Measurements from ENCODE around the gene IL20.

The IL20 gene

GRCh38 chr1:206854401-206855129, 10.9 kb upstream of the IL20 start:
- Histone ChIP-seq H3K9me3 (ENCODE audit: control insufficient read depth in 2 of 2, low read length in 2 of 2) (no peaks in the 10 kb centered on the region), H3K4me1 (ENCODE audit: control insufficient read depth in 2 of 2, insufficient read depth in 2 of 2, low read length in 2 of 2) (no peaks in the 10 kb centered on the region), H3K4me3 (ENCODE audit: low read length in 2 of 2) (no peak overlapping the region), H3K27ac (ENCODE audit: low read depth in 2 of 2, low read length in 2 of 2) (no peak overlapping the region), H3K9ac (ENCODE audit: low read depth in 1 of 2, low read length in 2 of 2) (no peak overlapping the region), H3K27me3 (ENCODE audit: control insufficient read depth in 2 of 2, insufficient read depth in 2 of 2, low read length in 2 of 2) (peaks cover 0 to 3% of the 10 kb centered on the region in 2 donors), H3K36me3 (ENCODE audit: control insufficient read depth in 2 of 2, insufficient read depth in 2 of 2, low read length in 2 of 2) (no peaks in the 10 kb centered on the region)

DNA sequence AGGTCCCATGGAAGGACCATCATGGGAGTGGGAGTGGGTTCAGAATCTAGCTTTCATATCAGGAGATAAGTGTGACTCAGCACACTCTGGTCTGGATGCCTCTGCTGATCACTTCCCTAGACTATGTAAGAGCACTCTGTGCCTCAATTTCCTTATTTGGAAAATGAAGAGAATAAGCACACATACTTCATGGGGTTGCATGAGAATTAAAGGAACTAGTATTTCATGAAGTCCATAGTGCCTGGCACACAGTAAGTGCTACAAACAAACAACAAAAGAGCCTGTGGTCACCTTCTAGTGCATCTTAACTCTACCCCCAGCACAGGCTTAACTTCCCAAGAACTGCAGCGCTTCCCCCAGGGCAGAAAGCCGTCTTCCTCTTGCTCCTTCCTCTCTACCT, 9.6 kb upstream of the IL20 start:
- Histone ChIP-seq H3K27ac (ENCODE audit: low read depth in 2 of 2, low read length in 2 of 2) (no peak overlapping the region), H3K9ac (ENCODE audit: low read depth in 1 of 2, low read length in 2 of 2) (no peak overlapping the region), H3K4me3 (ENCODE audit: low read length in 2 of 2) (no peak overlapping the region), H3K4me1 (ENCODE audit: control insufficient read depth in 2 of 2, insufficient read depth in 2 of 2, low read length in 2 of 2) (no peaks in the 10 kb centered on the region), H3K9me3 (ENCODE audit: control insufficient read depth in 2 of 2, low read length in 2 of 2) (no peaks in the 10 kb centered on the region), H3K36me3 (ENCODE audit: control insufficient read depth in 2 of 2, insufficient read depth in 2 of 2, low read length in 2 of 2) (no peaks in the 10 kb centered on the region), H3K27me3 (ENCODE audit: control insufficient read depth in 2 of 2, insufficient read depth in 2 of 2, low read length in 2 of 2) (peaks cover 0 to 3% of the 10 kb centered on the region in 2 donors)

DNA sequence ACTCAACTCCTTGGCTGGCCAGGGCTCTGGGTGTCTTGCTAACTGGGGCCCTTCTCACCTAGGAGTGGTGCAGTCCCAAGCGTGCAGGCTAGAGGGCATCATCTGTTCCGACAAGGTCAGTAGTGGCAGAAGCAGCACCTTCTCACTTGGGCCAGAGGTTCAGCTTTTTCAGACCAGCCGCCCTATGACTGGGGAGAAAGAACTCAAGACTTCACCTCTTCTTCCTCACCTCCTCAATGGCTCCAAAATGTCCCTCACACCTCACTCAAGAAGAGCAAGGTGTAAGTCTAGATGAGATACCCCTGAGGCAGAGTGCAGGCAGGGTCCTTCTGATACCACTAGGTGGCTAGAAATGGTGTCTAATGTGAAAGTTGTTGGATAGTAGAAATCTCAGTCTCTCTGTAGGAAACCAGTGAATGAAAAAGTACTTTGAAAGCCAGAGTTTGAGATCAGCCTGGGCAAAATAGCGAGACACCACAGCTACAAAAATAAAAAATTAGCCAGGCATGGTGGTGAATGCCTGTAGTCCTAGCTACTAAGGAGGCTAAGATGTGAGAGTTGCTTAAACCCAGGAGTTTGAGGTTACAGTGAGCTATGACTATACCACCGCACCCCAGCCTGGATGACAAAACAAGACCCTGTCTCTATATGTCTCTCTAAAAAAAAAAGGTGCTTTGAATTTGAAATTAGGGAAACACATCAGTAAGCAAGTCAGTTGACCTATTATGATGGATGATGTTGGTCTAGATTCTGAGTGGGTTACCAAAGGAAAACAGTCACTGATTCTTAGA, 8.6 kb upstream of the IL20 start:
- H3K9ac ChIP-seq (ENCODE audit: low read depth in 1 of 2, low read length in 2 of 2), result no peak overlapping the region
- H3K9me3 ChIP-seq (ENCODE audit: control insufficient read depth in 2 of 2, low read length in 2 of 2), result no peaks in the 10 kb centered on the region

DNA sequence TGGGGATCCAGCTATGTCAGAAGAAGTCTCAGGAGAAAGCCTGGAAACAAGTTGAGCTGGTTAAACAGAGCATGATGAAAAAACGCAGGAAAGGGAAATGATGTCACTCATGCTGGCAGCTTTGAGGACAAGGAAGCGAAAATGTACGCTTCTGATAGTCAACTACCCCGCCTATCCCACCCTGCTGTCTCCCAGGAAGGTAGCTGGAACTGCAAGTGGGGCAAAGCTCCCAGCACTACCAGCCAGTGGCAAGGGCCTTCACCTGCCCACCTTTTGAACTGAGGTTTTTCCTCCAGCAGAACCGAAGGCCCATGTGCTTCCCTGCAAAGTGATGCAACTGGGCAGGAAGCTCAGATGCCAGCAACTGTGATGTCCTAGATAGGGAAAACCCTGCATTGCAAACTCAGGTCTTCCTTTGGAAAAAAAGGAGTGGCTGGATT, 6.3 kb upstream of the IL20 start:
- Histone ChIP-seq H3K4me1 (ENCODE audit: control insufficient read depth in 2 of 2, insufficient read depth in 2 of 2, low read length in 2 of 2) (no peaks in the 10 kb centered on the region), H3K27me3 (ENCODE audit: control insufficient read depth in 2 of 2, insufficient read depth in 2 of 2, low read length in 2 of 2) (peaks cover 5 to 6% of the 10 kb centered on the region in 2 donors), H3K4me3 (ENCODE audit: low read length in 2 of 2) (no peak overlapping the region), H3K36me3 (ENCODE audit: control insufficient read depth in 2 of 2, insufficient read depth in 2 of 2, low read length in 2 of 2) (no peaks in the 10 kb centered on the region), H3K27ac (ENCODE audit: low read depth in 2 of 2, low read length in 2 of 2) (no peak overlapping the region), H3K9ac (ENCODE audit: low read depth in 1 of 2, low read length in 2 of 2) (no peak overlapping the region), H3K9me3 (ENCODE audit: control insufficient read depth in 2 of 2, low read length in 2 of 2) (no peaks in the 10 kb centered on the region)

More for the DNA sequence above, 8.6 kb upstream of the IL20 start:
- Histone ChIP-seq H3K4me1 (ENCODE audit: control insufficient read depth in 2 of 2, insufficient read depth in 2 of 2, low read length in 2 of 2) (no peaks in the 10 kb centered on the region), H3K27me3 (ENCODE audit: control insufficient read depth in 2 of 2, insufficient read depth in 2 of 2, low read length in 2 of 2) (peaks cover 3 to 4% of the 10 kb centered on the region in 2 donors), H3K4me3 (ENCODE audit: low read length in 2 of 2) (no peak overlapping the region), H3K27ac (ENCODE audit: low read depth in 2 of 2, low read length in 2 of 2) (no peak overlapping the region), H3K36me3 (ENCODE audit: control insufficient read depth in 2 of 2, insufficient read depth in 2 of 2, low read length in 2 of 2) (no peaks in the 10 kb centered on the region)

GRCh38 chr1:206860165-206860564, 5.3 kb upstream of the IL20 start:
- no peaks in the 10 kb centered on the region for H3K9me3 ChIP-seq (ENCODE audit: control insufficient read depth in 2 of 2, low read length in 2 of 2)
- H3K4me3 ChIP-seq (ENCODE audit: low read length in 2 of 2), result no peak overlapping the region
- H3K27me3 ChIP-seq (ENCODE audit: control insufficient read depth in 2 of 2, insufficient read depth in 2 of 2, low read length in 2 of 2), result peaks cover 5 to 6% of the 10 kb centered on the region in 2 donors
- H3K4me1 ChIP-seq (ENCODE audit: control insufficient read depth in 2 of 2, insufficient read depth in 2 of 2, low read length in 2 of 2), result no peaks in the 10 kb centered on the region
- no peak overlapping the region for H3K9ac ChIP-seq (ENCODE audit: low read depth in 1 of 2, low read length in 2 of 2)
- H3K36me3 ChIP-seq (ENCODE audit: control insufficient read depth in 2 of 2, insufficient read depth in 2 of 2, low read length in 2 of 2), result no peaks in the 10 kb centered on the region
- H3K27ac ChIP-seq (ENCODE audit: low read depth in 2 of 2, low read length in 2 of 2), result no peak overlapping the region

DNA sequence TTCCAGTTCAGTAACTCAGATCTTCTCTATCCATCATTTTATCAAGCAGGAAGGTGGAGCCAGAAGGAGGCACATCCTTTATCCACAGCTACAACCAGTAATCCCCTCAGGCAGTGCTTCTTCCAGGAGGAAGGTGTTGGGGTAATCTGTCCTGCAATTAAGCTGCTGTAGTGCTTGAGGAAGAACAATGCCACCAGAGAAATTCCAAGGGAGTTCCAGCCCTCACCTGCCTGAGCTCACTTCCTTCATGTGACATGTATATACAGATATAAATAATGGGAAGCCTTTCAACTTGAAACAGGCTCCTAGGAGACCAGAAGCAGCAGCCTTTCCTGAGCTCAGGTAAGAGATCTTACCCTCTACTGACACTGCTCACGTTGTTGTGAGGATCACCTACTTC, 2.2 kb upstream of the IL20 start:
- no peak overlapping the region for H3K4me3 ChIP-seq (ENCODE audit: low read length in 2 of 2)
- H3K9me3 ChIP-seq (ENCODE audit: control insufficient read depth in 2 of 2, low read length in 2 of 2), result no peaks in the 10 kb centered on the region
- H3K27ac ChIP-seq (ENCODE audit: low read depth in 2 of 2, low read length in 2 of 2), result no peak overlapping the region
- H3K4me1 ChIP-seq (ENCODE audit: control insufficient read depth in 2 of 2, insufficient read depth in 2 of 2, low read length in 2 of 2), result no peaks in the 10 kb centered on the region
- peaks cover 5 to 6% of the 10 kb centered on the region in 2 donors for H3K27me3 ChIP-seq (ENCODE audit: control insufficient read depth in 2 of 2, insufficient read depth in 2 of 2, low read length in 2 of 2)
- no peaks in the 10 kb centered on the region for H3K36me3 ChIP-seq (ENCODE audit: control insufficient read depth in 2 of 2, insufficient read depth in 2 of 2, low read length in 2 of 2)
- H3K9ac ChIP-seq (ENCODE audit: low read depth in 1 of 2, low read length in 2 of 2), result no peak overlapping the region

GRCh38 chr1:206866062-206866461, 639 bp downstream of the IL20 start:
- Histone ChIP-seq H3K4me1 (ENCODE audit: control insufficient read depth in 2 of 2, insufficient read depth in 2 of 2, low read length in 2 of 2) (no peaks in the 10 kb centered on the region), H3K9me3 (ENCODE audit: control insufficient read depth in 2 of 2, low read length in 2 of 2) (no peaks in the 10 kb centered on the region), H3K9ac (ENCODE audit: low read depth in 1 of 2, low read length in 2 of 2) (no peak overlapping the region), H3K4me3 (ENCODE audit: low read length in 2 of 2) (no peak overlapping the region), H3K27ac (ENCODE audit: low read depth in 2 of 2, low read length in 2 of 2) (no peak overlapping the region), H3K27me3 (ENCODE audit: control insufficient read depth in 2 of 2, insufficient read depth in 2 of 2, low read length in 2 of 2) (peaks cover 2 to 6% of the 10 kb centered on the region in 2 donors), H3K36me3 (ENCODE audit: control insufficient read depth in 2 of 2, insufficient read depth in 2 of 2, low read length in 2 of 2) (no peaks in the 10 kb centered on the region)

DNA sequence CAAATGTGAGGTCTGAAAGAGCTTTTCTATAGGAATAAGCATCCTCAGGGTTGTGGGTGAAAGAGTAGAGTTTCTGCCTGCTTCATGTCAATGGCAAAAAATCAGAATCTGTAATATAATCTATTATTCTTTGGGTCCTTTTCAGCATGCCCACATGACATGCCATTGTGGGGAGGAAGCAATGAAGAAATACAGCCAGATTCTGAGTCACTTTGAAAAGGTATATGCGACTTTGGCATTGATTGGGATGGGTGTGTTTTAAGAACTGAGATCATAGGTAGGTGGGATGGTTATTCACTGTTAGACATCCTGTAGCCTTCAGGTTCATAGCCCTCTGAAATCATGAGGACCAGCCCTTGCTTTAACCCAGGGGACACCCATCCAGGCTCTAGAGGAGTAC, 1.8 kb downstream of the IL20 start:
- H3K4me3 ChIP-seq (ENCODE audit: low read length in 2 of 2), result no peak overlapping the region
- H3K27ac ChIP-seq (ENCODE audit: low read depth in 2 of 2, low read length in 2 of 2), result no peak overlapping the region
- no peaks in the 10 kb centered on the region for H3K9me3 ChIP-seq (ENCODE audit: control insufficient read depth in 2 of 2, low read length in 2 of 2)
- no peaks in the 10 kb centered on the region for H3K4me1 ChIP-seq (ENCODE audit: control insufficient read depth in 2 of 2, insufficient read depth in 2 of 2, low read length in 2 of 2)
- H3K36me3 ChIP-seq (ENCODE audit: control insufficient read depth in 2 of 2, insufficient read depth in 2 of 2, low read length in 2 of 2), result no peaks in the 10 kb centered on the region
- no peak overlapping the region for H3K9ac ChIP-seq (ENCODE audit: low read depth in 1 of 2, low read length in 2 of 2)
- H3K27me3 ChIP-seq (ENCODE audit: control insufficient read depth in 2 of 2, insufficient read depth in 2 of 2, low read length in 2 of 2), result peaks cover 2% of the 10 kb centered on the region in 2 donors

GRCh38 chr1:206867716-206868115, 2.3 kb downstream of the IL20 start:
- peaks cover 2% of the 10 kb centered on the region in 2 donors for H3K27me3 ChIP-seq (ENCODE audit: control insufficient read depth in 2 of 2, insufficient read depth in 2 of 2, low read length in 2 of 2)
- no peak overlapping the region for H3K27ac ChIP-seq (ENCODE audit: low read depth in 2 of 2, low read length in 2 of 2)
- H3K9me3 ChIP-seq (ENCODE audit: control insufficient read depth in 2 of 2, low read length in 2 of 2), result no peaks in the 10 kb centered on the region
- H3K36me3 ChIP-seq (ENCODE audit: control insufficient read depth in 2 of 2, insufficient read depth in 2 of 2, low read length in 2 of 2), result no peaks in the 10 kb centered on the region
- H3K4me1 ChIP-seq (ENCODE audit: control insufficient read depth in 2 of 2, insufficient read depth in 2 of 2, low read length in 2 of 2), result no peaks in the 10 kb centered on the region
- no peak overlapping the region for H3K9ac ChIP-seq (ENCODE audit: low read depth in 1 of 2, low read length in 2 of 2)
- no peak overlapping the region for H3K4me3 ChIP-seq (ENCODE audit: low read length in 2 of 2)

- H3K36me3 ChIP-seq (ENCODE audit: control insufficient read depth in 2 of 2, insufficient read depth in 2 of 2, low read length in 2 of 2), result no peaks in the 10 kb centered on the region
- peaks cover under 1 to 2% of the 10 kb centered on the region in 2 donors for H3K27me3 ChIP-seq (ENCODE audit: control insufficient read depth in 2 of 2, insufficient read depth in 2 of 2, low read length in 2 of 2)
- no peak overlapping the region for H3K27ac ChIP-seq (ENCODE audit: low read depth in 2 of 2, low read length in 2 of 2)
- H3K9ac ChIP-seq (ENCODE audit: low read depth in 1 of 2, low read length in 2 of 2), result no peak overlapping the region
- no peaks in the 10 kb centered on the region for H3K4me1 ChIP-seq (ENCODE audit: control insufficient read depth in 2 of 2, insufficient read depth in 2 of 2, low read length in 2 of 2)
- H3K9me3 ChIP-seq (ENCODE audit: control insufficient read depth in 2 of 2, low read length in 2 of 2), result no peaks in the 10 kb centered on the region
- H3K4me3 ChIP-seq (ENCODE audit: low read length in 2 of 2), result no peak overlapping the region
These were observed 2.8 kb downstream of the IL20 start for GRCh38 chr1:206868264-206868663.

All from mucosa of rectum (tissue), 2 donors.